Ectodermal cell (in vitro differentiated cells): ENCODE data around the gene HSD3B2.
"Not testable (repeated sequence)": the region's sequence is repeated elsewhere in the genome, so short reads cannot be mapped to it uniquely, and the experiment has no call there.

Source experiments
- H3K27ac ChIP-seq: 2 replicates; pipeline ENCODE4 v1.7.0; 2013; ENCODE audit warnings: mild to moderate bottlenecking, low read depth, low read length; ENCODE audit not compliant: insufficient read depth, poor library complexity, severe bottlenecking
- H3K27me3 ChIP-seq: 2 replicates; pipeline ENCODE4 v1.7.0; 2013; ENCODE audit warnings: mild to moderate bottlenecking, low read length; ENCODE audit not compliant: insufficient read depth, control insufficient read depth, poor library complexity, severe bottlenecking
- H3K36me3 ChIP-seq: one replicate; pipeline ENCODE4 v1.7.0; 2013; ENCODE audit warnings: low read length; ENCODE audit not compliant: control insufficient read depth, insufficient read depth
- H3K4me1 ChIP-seq: one replicate; pipeline ENCODE4 v1.7.0; 2013; ENCODE audit warnings: low read length; ENCODE audit not compliant: control insufficient read depth, insufficient read depth
- H3K4me3 ChIP-seq: 2 replicates; pipeline ENCODE4 v1.7.0; 2013; ENCODE audit warnings: low read depth, low read length, control low read depth; ENCODE audit not compliant: insufficient read depth
- H3K9me3 ChIP-seq: 2 replicates; pipeline ENCODE4 v1.7.0; 2013; ENCODE audit warnings: mild to moderate bottlenecking, low read length, moderate library complexity; ENCODE audit not compliant: control insufficient read depth
- WGBS, 2 experiments: methylation state at CpG; one replicate each; pipeline ENCODE4 v1.1.7; 2013; ENCODE audit warnings: missing lambda C conversion rate in 2 of 2; 5-methylcytosine and 5-hydroxymethylcytosine counted together

The HSD3B2 gene

GRCh38 chr1:119376594-119376993, 38.4 kb upstream of the HSD3B2 start:
- no peaks in the 10 kb centered on the region for H3K9me3 ChIP-seq
- no peaks in the 10 kb centered on the region for H3K36me3 ChIP-seq
- no peaks in the 10 kb centered on the region for H3K27me3 ChIP-seq
- no peaks in the 10 kb centered on the region for H3K4me1 ChIP-seq
- H3K27ac ChIP-seq, result no peak overlapping the region
- H3K4me3 ChIP-seq, result no peak overlapping the region
- WGBS, 2 experiments, result 81 to 93% methylated on average over 1 of the region's 1 CpG

DNA sequence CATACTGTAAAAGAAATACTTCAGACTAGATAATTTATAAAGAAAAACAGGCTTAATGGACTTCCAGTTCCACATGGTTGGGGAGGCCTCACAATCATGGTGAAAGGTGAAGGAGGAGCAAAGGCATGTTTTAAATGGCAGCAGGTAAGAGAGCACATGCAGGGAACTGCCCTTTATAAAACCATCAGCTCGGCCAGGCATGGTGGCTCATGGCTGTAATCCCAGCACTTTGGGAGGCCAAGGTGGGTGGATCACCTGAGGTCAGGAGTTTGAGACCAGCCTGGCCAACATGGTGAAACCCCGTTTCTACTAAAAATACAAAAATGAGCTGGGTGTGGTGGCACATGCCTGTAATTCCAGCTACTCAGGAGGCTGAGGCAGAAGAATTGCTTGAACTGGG, 37.4 kb upstream of the HSD3B2 start:
- H3K36me3 ChIP-seq, H3K4me3 ChIP-seq, H3K27ac ChIP-seq, H3K4me1 ChIP-seq, H3K27me3 ChIP-seq, H3K9me3 ChIP-seq: not testable (repeated sequence)
- 83 to 86% methylated on average over 2 of the region's 2 CpGs for WGBS, 2 experiments

- no peak overlapping the region for H3K4me3 ChIP-seq
- no peak overlapping the region for H3K27ac ChIP-seq
- H3K4me1 ChIP-seq, result no peaks in the 10 kb centered on the region
- no peaks in the 10 kb centered on the region for H3K9me3 ChIP-seq
- H3K36me3 ChIP-seq, result no peaks in the 10 kb centered on the region
- 88 to 96% methylated on average over 1 of the region's 1 CpG for WGBS, 2 experiments
- no peaks in the 10 kb centered on the region for H3K27me3 ChIP-seq
Observed at GRCh38 chr1:119379117-119379516, 35.8 kb upstream of the HSD3B2 start.

GRCh38 chr1:119380304-119380703, 34.6 kb upstream of the HSD3B2 start:
- Histone ChIP-seq H3K27me3 (no peaks in the 10 kb centered on the region), H3K36me3 (no peaks in the 10 kb centered on the region), H3K4me1 (no peaks in the 10 kb centered on the region), H3K4me3 (no peak overlapping the region), H3K27ac (no peak overlapping the region), H3K9me3 (no peaks in the 10 kb centered on the region)
- WGBS, 2 experiments, result 93% methylated on average over 2 of the region's 2 CpGs

GRCh38 chr1:119380983-119381662, 33.8 kb upstream of the HSD3B2 start:
- H3K27ac ChIP-seq, result no peak overlapping the region
- no peaks in the 10 kb centered on the region for H3K36me3 ChIP-seq
- H3K9me3 ChIP-seq, result no peaks in the 10 kb centered on the region
- H3K4me3 ChIP-seq, result no peak overlapping the region
- WGBS, 2 experiments, result 95% methylated on average over 5 of the region's 5 CpGs
- no peaks in the 10 kb centered on the region for H3K4me1 ChIP-seq
- H3K27me3 ChIP-seq, result no peaks in the 10 kb centered on the region

- WGBS, 2 experiments, result 93 to 95% methylated on average over 4 of the region's 4 CpGs
- no peaks in the 10 kb centered on the region for H3K9me3 ChIP-seq
- no peak overlapping the region for H3K4me3 ChIP-seq
- H3K36me3 ChIP-seq, result no peaks in the 10 kb centered on the region
- H3K27me3 ChIP-seq, result no peaks in the 10 kb centered on the region
- no peak overlapping the region for H3K27ac ChIP-seq
- H3K4me1 ChIP-seq, result peaks cover 5% of the 10 kb centered on the region
Observed at GRCh38 chr1:119384591-119384990, 30.4 kb upstream of the HSD3B2 start.

- H3K4me1 ChIP-seq, result peaks cover 5% of the 10 kb centered on the region
- H3K9me3 ChIP-seq, result no peaks in the 10 kb centered on the region
- no peak overlapping the region for H3K27ac ChIP-seq
- H3K36me3 ChIP-seq, result no peaks in the 10 kb centered on the region
- H3K27me3 ChIP-seq, result no peaks in the 10 kb centered on the region
- 100% methylated on average over 1 of the region's 1 CpG for WGBS, 2 experiments
- no peak overlapping the region for H3K4me3 ChIP-seq
Observed at GRCh38 chr1:119385650-119386049, 29.3 kb upstream of the HSD3B2 start.

- WGBS, 2 experiments, result 39 to 47% methylated on average over 3 of the region's 3 CpGs
- Histone ChIP-seq H3K9me3 (no peaks in the 10 kb centered on the region), H3K4me1 (peaks cover 5% of the 10 kb centered on the region), H3K27me3 (no peaks in the 10 kb centered on the region), H3K4me3 (no peak overlapping the region), H3K36me3 (no peaks in the 10 kb centered on the region), H3K27ac (no peak overlapping the region)
Observed at GRCh38 chr1:119387858-119388257, 27.1 kb upstream of the HSD3B2 start.

GRCh38 chr1:119388450-119388849, 26.5 kb upstream of the HSD3B2 start:
- WGBS, 2 experiments, result 85 to 94% methylated on average over 1 of the region's 1 CpG
- no peak overlapping the region for H3K27ac ChIP-seq
- H3K27me3 ChIP-seq, result no peaks in the 10 kb centered on the region
- H3K36me3 ChIP-seq, result no peaks in the 10 kb centered on the region
- H3K4me1 ChIP-seq, result peaks cover 5% of the 10 kb centered on the region
- no peak overlapping the region for H3K4me3 ChIP-seq
- H3K9me3 ChIP-seq, result no peaks in the 10 kb centered on the region

- no peaks in the 10 kb centered on the region for H3K36me3 ChIP-seq
- H3K4me1 ChIP-seq, result peaks cover 5% of the 10 kb centered on the region
- H3K27me3 ChIP-seq, result no peaks in the 10 kb centered on the region
- H3K4me3 ChIP-seq, result no peak overlapping the region
- no peak overlapping the region for H3K27ac ChIP-seq
- H3K9me3 ChIP-seq, result no peaks in the 10 kb centered on the region
Observed at GRCh38 chr1:119390526-119390925, 24.4 kb upstream of the HSD3B2 start.

GRCh38 chr1:119391749-119392148, 23.2 kb upstream of the HSD3B2 start:
- no peaks in the 10 kb centered on the region for H3K27me3 ChIP-seq
- H3K4me1 ChIP-seq, result peaks cover 5% of the 10 kb centered on the region
- H3K27ac ChIP-seq, result no peak overlapping the region
- H3K4me3 ChIP-seq, result no peak overlapping the region
- 93 to 95% methylated on average over 3 of the region's 3 CpGs for WGBS, 2 experiments
- no peaks in the 10 kb centered on the region for H3K9me3 ChIP-seq
- no peaks in the 10 kb centered on the region for H3K36me3 ChIP-seq
